Ishikawa (cell line): Measurements from ENCODE around the gene PTMS.

Experiments used
- CEBPB ChIP-seq: IDR thresholded peaks from 2 replicates; pipeline ENCODE4 v1.6.1; 2012
- CREB1 ChIP-seq: IDR thresholded peaks from 2 replicates; pipeline ENCODE4 v1.6.1; 2012; ENCODE audit warnings: low read depth
- EGR1 ChIP-seq: IDR thresholded peaks from 2 replicates; pipeline ENCODE4 v1.6.1; 2012
- EP300 ChIP-seq: IDR thresholded peaks from 2 replicates; pipeline ENCODE4 v1.6.1; 2012; ENCODE audit warnings: borderline replicate concordance
- FOXM1 ChIP-seq: IDR thresholded peaks from 2 replicates; pipeline ENCODE4 v1.6.1; 2012; ENCODE audit warnings: low read depth, borderline replicate concordance
- NFIC ChIP-seq: IDR thresholded peaks from 2 replicates; pipeline ENCODE4 v1.6.1; 2012
- RAD21 ChIP-seq: IDR thresholded peaks from 2 replicates; pipeline ENCODE4 v1.6.1; 2012; ENCODE audit warnings: low read depth
- TAF1 ChIP-seq: IDR thresholded peaks from 2 replicates; pipeline ENCODE4 v1.6.1; 2012; ENCODE audit warnings: low read depth, mild to moderate bottlenecking
- TCF12 ChIP-seq: IDR thresholded peaks from 2 replicates; pipeline ENCODE4 v1.6.1; 2012; ENCODE audit warnings: low read depth
- TEAD4 ChIP-seq: IDR thresholded peaks from 2 replicates; pipeline ENCODE4 v1.6.1; 2012
- YY1 ChIP-seq: IDR thresholded peaks from 2 replicates; pipeline ENCODE4 v1.6.1; 2012; ENCODE audit warnings: low read depth
- ZBTB7A ChIP-seq: IDR thresholded peaks from 2 replicates; pipeline ENCODE4 v1.6.1; 2012; ENCODE audit warnings: low read depth
- TF ChIP-seq, protein P1 (sequence below): IDR thresholded peaks from 2 replicates; pipeline ENCODE4 v1.6.1; 2012; ENCODE audit warnings: low read depth, mild to moderate bottlenecking
- TF ChIP-seq, protein P2 (sequence below): IDR thresholded peaks from 2 replicates; pipeline ENCODE4 v1.6.1; 2012
- TF ChIP-seq, protein P3 (sequence below): IDR thresholded peaks from 2 replicates; pipeline ENCODE4 v1.6.1; 2012

Gene PTMS

DNA sequence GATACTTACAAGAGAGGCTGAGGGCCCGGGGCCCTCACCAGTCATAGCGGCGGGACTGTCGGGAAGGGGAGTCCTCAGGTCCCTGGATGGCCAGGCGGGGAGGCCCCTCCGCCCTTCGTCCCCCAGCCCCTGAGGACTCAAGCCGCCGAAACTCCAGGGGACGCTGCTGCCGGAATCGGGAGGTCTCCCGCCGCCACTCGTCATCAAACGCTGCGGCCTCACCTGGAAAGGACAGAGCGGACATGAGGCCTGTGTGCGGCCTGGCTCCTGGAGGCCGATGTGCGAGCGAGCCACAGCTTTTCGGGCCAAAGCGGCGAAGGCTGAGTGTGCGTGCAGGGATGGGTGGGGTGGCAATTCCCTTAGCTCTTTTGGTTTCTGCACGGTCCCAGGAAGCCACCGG lies 17.4 kb upstream of the PTMS start:
- TF ChIP-seq FOXM1 (no peak), RAD21 (no peak), YY1 (no peak), EGR1 (no peak), CEBPB (no peak), CREB1 (no peak), EP300 (no peak), TEAD4 (no peak), TAF1 (no peak), NFIC (no peak), TCF12 (no peak), ZBTB7A (no peak)
- TF ChIP-seq, protein P1, sequence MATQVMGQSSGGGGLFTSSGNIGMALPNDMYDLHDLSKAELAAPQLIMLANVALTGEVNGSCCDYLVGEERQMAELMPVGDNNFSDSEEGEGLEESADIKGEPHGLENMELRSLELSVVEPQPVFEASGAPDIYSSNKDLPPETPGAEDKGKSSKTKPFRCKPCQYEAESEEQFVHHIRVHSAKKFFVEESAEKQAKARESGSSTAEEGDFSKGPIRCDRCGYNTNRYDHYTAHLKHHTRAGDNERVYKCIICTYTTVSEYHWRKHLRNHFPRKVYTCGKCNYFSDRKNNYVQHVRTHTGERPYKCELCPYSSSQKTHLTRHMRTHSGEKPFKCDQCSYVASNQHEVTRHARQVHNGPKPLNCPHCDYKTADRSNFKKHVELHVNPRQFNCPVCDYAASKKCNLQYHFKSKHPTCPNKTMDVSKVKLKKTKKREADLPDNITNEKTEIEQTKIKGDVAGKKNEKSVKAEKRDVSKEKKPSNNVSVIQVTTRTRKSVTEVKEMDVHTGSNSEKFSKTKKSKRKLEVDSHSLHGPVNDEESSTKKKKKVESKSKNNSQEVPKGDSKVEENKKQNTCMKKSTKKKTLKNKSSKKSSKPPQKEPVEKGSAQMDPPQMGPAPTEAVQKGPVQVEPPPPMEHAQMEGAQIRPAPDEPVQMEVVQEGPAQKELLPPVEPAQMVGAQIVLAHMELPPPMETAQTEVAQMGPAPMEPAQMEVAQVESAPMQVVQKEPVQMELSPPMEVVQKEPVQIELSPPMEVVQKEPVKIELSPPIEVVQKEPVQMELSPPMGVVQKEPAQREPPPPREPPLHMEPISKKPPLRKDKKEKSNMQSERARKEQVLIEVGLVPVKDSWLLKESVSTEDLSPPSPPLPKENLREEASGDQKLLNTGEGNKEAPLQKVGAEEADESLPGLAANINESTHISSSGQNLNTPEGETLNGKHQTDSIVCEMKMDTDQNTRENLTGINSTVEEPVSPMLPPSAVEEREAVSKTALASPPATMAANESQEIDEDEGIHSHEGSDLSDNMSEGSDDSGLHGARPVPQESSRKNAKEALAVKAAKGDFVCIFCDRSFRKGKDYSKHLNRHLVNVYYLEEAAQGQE: no peak
- TF ChIP-seq, protein P2, sequence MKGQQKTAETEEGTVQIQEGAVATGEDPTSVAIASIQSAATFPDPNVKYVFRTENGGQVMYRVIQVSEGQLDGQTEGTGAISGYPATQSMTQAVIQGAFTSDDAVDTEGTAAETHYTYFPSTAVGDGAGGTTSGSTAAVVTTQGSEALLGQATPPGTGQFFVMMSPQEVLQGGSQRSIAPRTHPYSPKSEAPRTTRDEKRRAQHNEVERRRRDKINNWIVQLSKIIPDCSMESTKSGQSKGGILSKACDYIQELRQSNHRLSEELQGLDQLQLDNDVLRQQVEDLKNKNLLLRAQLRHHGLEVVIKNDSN: no peak
- TF ChIP-seq, protein P3, sequence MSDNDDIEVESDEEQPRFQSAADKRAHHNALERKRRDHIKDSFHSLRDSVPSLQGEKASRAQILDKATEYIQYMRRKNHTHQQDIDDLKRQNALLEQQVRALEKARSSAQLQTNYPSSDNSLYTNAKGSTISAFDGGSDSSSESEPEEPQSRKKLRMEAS: no peak

DNA sequence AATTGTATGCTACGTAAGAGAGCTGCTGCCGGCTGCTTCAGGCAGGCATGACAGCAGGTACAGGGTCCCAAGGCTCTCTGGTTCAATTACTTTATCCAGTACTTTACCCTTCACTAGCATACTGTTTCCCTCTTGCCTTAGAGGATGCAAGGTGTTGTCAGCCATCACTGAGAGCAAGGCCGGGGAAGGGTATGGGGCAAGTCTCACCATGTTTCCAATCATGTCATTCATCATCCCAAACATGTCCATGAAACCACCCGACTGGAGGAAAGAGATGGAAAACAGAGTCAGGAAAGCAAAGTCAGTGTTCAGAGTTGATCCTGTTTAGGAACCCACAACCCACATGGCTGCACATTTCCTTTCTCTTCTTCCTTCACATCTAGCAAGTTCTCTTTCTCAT lies 15.7 kb upstream of the PTMS start:
- TF ChIP-seq, protein P3: no peak
- no peak for TF ChIP-seq ZBTB7A
- no peak for TF ChIP-seq TAF1

DNA sequence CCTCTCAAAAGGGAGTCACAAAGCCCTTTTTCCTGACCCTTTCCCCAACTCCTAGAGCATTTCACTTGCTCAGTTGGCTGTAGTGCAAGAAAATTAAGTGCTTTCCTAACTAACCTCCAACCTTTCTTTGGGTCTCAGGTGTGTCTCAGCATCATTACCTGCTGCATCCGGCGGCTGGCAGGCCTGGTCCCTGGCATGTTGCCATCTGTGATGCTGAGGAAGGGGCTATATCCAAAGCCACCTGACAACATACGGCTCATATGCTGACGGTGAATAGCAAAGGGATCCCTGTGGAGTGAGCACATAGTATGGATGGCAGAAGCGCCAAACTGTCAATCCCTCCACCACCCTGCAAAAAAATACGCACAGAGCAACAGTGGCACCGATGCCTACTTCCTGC lies 14.4 kb upstream of the PTMS start:
- TF ChIP-seq EP300: no peak
- no peak for TF ChIP-seq FOXM1
- TF ChIP-seq, protein P1: no peak
- no peak for TF ChIP-seq TCF12
- no peak for TF ChIP-seq YY1
- no peak for TF ChIP-seq RAD21
- no peak for TF ChIP-seq CREB1
- TF ChIP-seq EGR1: no peak
- TF ChIP-seq, protein P3: no peak
- no peak for TF ChIP-seq TAF1

DNA sequence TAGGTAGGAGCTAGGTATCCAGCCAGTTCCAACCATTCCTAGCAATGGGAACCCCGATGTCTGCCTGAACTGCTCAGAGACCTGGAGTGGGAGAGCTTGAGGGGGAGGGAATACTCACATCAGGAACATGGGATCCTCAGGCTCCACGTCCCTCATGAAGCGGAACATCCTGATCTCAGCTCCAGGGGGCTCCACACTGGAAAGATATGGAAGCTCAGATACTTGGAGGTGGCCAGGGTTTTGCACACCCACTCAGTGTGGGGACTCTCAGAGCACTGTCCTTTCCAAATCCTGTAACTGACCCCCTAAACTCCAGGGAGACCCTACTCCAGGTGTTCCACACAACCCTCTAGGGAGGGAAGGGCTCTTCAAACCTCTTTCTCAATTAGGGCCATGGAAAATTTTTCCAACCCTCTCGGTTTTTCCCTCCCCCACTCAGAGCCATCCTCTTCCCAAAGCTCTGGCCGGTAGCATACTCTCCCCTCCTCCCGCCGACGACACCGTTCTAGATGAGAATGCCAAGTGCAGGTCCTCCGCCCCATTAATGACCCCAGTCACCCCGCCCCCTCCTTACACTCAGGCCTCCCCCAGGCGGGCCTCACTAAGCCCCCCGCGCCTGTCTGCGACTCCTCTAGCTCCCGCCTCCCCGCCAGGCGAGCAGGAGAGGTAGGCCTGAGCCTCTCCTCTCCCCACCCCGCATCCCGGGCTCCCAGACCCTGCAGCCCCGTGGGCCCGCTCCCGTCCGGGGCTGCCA lies 13.8 kb upstream of the PTMS start:
- no peak for TF ChIP-seq EP300
- TF ChIP-seq CREB1: no peak
- TF ChIP-seq TEAD4: no peak
- TF ChIP-seq TCF12: no peak
- no peak for TF ChIP-seq TAF1
- no peak for TF ChIP-seq RAD21
- TF ChIP-seq NFIC: no peak
- TF ChIP-seq, protein P2: no peak
- no peak; the same call in 1 of the 2 replicates for TF ChIP-seq ZBTB7A
- no peak for TF ChIP-seq FOXM1

DNA sequence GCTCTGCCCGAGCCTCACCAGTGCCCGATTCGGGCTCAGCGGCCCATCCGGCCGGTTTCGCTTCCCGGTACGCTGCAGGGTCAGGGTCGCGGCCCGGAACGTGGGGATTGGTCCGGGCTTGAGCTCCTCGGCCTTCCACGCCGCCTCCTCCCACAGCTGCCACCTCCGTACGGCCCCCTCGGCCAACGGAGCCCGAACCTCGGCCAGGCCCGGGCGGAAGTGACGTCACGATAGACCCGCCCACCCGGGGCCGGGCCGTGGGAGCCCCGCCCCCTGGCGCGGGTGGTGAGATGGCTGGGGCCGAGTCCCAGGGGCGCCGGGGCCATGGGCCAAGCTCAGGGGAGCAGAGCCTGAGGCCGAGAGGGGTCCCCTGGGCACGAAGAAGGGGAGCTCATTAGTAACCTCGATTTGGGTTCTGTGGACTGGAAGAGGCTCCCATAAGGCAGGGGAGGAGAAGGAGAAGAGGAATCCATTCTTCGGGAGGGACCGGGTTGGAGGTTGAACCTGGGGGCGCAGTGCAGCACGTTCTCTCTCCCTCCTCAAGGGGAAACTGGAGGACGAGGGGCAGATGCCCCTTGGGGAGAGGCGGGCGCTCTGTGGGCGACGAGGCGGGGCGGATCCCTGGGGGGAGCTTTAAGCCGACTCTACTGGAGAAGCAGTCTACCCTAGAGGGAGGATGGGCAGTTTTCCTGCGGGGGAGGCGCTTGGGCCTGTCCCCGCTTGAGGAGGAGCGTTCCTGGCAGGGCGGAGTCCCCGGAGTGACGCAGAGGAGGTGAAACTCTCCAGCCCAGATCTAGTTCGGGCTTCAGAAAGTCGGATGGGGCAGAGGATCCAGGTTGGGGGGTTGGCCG lies 13.0 kb upstream of the PTMS start, which contains the start of gene MLF2:
MLF2 (minus strand) TSS at position 221 of the 851 bp plus-strand sequence. CDS start 807 bp downstream, outside the sequence.
- TF ChIP-seq RAD21: no peak
- TF ChIP-seq, protein P1: 0 out of 2 replicates have a peak, but pooled peaks have one; percentile 7
- TF ChIP-seq, protein P2: 0 out of 2 replicates have a peak, but pooled peaks have one; percentile 6
- no peak for TF ChIP-seq CEBPB
- TF ChIP-seq TAF1: peak; percentile 92
- no peak for TF ChIP-seq NFIC
- TF ChIP-seq ZBTB7A: peak; percentile 89
- TF ChIP-seq TCF12: peak; percentile 38
- TF ChIP-seq YY1: peak; percentile 68
- TF ChIP-seq FOXM1: no peak
- TF ChIP-seq EGR1: peak; percentile 75
- TF ChIP-seq, protein P3: peak; percentile 71
- TF ChIP-seq EP300: peak; percentile 14; the same call in 1 of the 2 replicates
- TF ChIP-seq TEAD4: no peak
- TF ChIP-seq CREB1: peak; percentile 74
